Measurements from ENCODE around the gene RGS7.

- TF ChIP-seq CTCF (IDR thresholded peaks at IDR 0.05) (no peak), POLR2AphosphoS5 (IDR thresholded peaks at IDR 0.05) (no peak)
These were observed 497.0 kb downstream of the RGS7 start for GRCh38 chr1:240860023-240860422.

Measured in gastroesophageal sphincter (tissue), 3 donors.